ENCODE measurements around the gene GHR. TPM values are rescaled to one million over a fixed set of nuclear protein-coding genes. Genes with fewer than 3 reads are reported as not detected.

Gene GHR
- total RNA-seq, 1 donor from 2014 or later: 1.3 TPM

DNA sequence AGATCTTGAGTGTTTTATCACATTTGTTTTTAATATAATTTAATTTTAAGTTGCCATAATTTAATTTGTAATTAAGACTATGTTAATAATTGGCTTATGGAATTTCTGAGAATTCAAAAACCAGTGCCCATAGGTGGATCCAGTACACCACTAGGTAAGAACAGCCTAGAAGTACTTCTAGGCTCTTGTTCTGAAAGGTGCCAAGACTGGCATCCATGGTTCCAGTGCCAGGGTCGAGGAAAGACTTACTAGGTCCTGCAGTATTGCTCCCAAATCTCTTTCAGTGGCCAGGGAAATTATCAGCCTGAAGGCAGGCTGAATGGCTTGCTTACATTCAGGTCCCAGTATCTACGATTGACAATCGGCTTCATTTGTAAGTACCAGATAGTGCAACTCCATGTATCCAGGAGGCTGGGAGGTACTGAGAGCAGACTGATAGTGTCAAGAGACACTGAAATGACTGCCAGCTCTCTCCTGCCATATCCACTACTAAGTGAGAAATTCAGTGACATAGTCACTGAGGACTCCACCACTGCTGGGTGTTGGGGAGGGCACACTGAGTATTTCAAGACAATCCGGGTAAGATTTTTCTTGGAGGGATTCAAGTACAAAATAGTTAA, 174.2 kb downstream of the GHR start:
- H3K36me3 ChIP-seq (ENCODE audit: control insufficient read depth, insufficient read depth, low read length): no peaks in the 10 kb centered on the region
- FAIRE-seq: no peak
- TF ChIP-seq, protein P1, sequence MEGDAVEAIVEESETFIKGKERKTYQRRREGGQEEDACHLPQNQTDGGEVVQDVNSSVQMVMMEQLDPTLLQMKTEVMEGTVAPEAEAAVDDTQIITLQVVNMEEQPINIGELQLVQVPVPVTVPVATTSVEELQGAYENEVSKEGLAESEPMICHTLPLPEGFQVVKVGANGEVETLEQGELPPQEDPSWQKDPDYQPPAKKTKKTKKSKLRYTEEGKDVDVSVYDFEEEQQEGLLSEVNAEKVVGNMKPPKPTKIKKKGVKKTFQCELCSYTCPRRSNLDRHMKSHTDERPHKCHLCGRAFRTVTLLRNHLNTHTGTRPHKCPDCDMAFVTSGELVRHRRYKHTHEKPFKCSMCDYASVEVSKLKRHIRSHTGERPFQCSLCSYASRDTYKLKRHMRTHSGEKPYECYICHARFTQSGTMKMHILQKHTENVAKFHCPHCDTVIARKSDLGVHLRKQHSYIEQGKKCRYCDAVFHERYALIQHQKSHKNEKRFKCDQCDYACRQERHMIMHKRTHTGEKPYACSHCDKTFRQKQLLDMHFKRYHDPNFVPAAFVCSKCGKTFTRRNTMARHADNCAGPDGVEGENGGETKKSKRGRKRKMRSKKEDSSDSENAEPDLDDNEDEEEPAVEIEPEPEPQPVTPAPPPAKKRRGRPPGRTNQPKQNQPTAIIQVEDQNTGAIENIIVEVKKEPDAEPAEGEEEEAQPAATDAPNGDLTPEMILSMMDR (IDR thresholded peaks at IDR 0.05; ENCODE audit: insufficient read depth, low read length, severe bottlenecking): no peak
- DNase-seq (ENCODE audit: low read depth): no peak
- H3K4me3 ChIP-seq (ENCODE audit: low read depth, low read length): no peak overlapping the region
- H3K27me3 ChIP-seq (ENCODE audit: control insufficient read depth, insufficient read depth, low read length): no peaks in the 10 kb centered on the region

DNA sequence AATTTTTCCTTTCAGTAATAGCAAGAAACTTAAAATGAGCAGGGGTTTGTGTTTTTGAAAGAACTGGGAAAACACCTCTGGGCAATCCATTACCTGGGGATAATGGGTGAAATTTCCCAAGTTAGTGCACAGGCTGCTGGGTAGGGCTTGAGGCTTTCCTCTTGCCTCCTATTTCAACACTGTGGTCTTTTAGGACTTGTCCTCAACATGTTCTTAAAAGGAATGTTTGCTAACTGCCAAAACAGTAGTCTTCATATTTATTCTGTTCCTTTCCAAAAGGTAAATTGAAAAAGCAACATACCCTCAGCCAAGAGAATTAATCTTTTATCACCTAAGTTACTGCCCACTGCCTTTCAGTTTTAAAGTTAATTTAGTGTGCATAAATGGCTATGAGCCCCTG, 175.1 kb downstream of the GHR start:
- peak; percentile 70 for DNase-seq (ENCODE audit: low read depth)
- H3K36me3 ChIP-seq (ENCODE audit: control insufficient read depth, insufficient read depth, low read length): no peaks in the 10 kb centered on the region
- no peaks in the 10 kb centered on the region for H3K27me3 ChIP-seq (ENCODE audit: control insufficient read depth, insufficient read depth, low read length)
- TF ChIP-seq, protein P1 (IDR thresholded peaks at IDR 0.05; ENCODE audit: insufficient read depth, low read length, severe bottlenecking): no peak
- FAIRE-seq: peak; percentile 7
- H3K4me3 ChIP-seq (ENCODE audit: low read depth, low read length): no peak overlapping the region

- no peaks in the 10 kb centered on the region for H3K36me3 ChIP-seq (ENCODE audit: control insufficient read depth, insufficient read depth, low read length)
- FAIRE-seq: no peak
- TF ChIP-seq, protein P1 (IDR thresholded peaks at IDR 0.05; ENCODE audit: insufficient read depth, low read length, severe bottlenecking): no peak
- DNase-seq (ENCODE audit: low read depth): no peak
- no peaks in the 10 kb centered on the region for H3K27me3 ChIP-seq (ENCODE audit: control insufficient read depth, insufficient read depth, low read length)
- H3K4me3 ChIP-seq (ENCODE audit: low read depth, low read length): no peak overlapping the region
These were observed 175.9 kb downstream of the GHR start for GRCh38 chr5:42599106-42599505.

- FAIRE-seq: peak; percentile 73
- TF ChIP-seq, protein P1 (IDR thresholded peaks at IDR 0.05; ENCODE audit: insufficient read depth, low read length, severe bottlenecking): no peak
- Histone ChIP-seq H3K27me3 (ENCODE audit: control insufficient read depth, insufficient read depth, low read length) (no peaks in the 10 kb centered on the region), H3K36me3 (ENCODE audit: control insufficient read depth, insufficient read depth, low read length) (no peaks in the 10 kb centered on the region), H3K4me3 (ENCODE audit: low read depth, low read length) (no peak overlapping the region)
- no peak for DNase-seq (ENCODE audit: low read depth)
These were observed 177.2 kb downstream of the GHR start for GRCh38 chr5:42600441-42600840.

- Histone ChIP-seq H3K4me3 (ENCODE audit: low read depth, low read length) (no peak overlapping the region), H3K27me3 (ENCODE audit: control insufficient read depth, insufficient read depth, low read length) (peaks cover 1% of the 10 kb centered on the region), H3K36me3 (ENCODE audit: control insufficient read depth, insufficient read depth, low read length) (no peaks in the 10 kb centered on the region)
- TF ChIP-seq, protein P1 (IDR thresholded peaks at IDR 0.05; ENCODE audit: insufficient read depth, low read length, severe bottlenecking): no peak
- FAIRE-seq (no peak), DNase-seq (ENCODE audit: low read depth) (no peak)
These were observed 181.0 kb downstream of the GHR start for GRCh38 chr5:42604171-42604711.

GRCh38 chr5:42605490-42605889, 182.3 kb downstream of the GHR start:
- no peak for FAIRE-seq
- Histone ChIP-seq H3K36me3 (ENCODE audit: control insufficient read depth, insufficient read depth, low read length) (no peaks in the 10 kb centered on the region), H3K4me3 (ENCODE audit: low read depth, low read length) (no peak overlapping the region), H3K27me3 (ENCODE audit: control insufficient read depth, insufficient read depth, low read length) (peaks cover 1% of the 10 kb centered on the region)
- TF ChIP-seq, protein P1 (IDR thresholded peaks at IDR 0.05; ENCODE audit: insufficient read depth, low read length, severe bottlenecking): no peak
- no peak for DNase-seq (ENCODE audit: low read depth)
